ENCODE data around the gene TLR2.

GRCh38 chr4:153643406-153644383 is 40.4 kb upstream of the TLR2 start:
- TF ChIP-seq, protein P1, sequence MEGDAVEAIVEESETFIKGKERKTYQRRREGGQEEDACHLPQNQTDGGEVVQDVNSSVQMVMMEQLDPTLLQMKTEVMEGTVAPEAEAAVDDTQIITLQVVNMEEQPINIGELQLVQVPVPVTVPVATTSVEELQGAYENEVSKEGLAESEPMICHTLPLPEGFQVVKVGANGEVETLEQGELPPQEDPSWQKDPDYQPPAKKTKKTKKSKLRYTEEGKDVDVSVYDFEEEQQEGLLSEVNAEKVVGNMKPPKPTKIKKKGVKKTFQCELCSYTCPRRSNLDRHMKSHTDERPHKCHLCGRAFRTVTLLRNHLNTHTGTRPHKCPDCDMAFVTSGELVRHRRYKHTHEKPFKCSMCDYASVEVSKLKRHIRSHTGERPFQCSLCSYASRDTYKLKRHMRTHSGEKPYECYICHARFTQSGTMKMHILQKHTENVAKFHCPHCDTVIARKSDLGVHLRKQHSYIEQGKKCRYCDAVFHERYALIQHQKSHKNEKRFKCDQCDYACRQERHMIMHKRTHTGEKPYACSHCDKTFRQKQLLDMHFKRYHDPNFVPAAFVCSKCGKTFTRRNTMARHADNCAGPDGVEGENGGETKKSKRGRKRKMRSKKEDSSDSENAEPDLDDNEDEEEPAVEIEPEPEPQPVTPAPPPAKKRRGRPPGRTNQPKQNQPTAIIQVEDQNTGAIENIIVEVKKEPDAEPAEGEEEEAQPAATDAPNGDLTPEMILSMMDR (IDR thresholded peaks at IDR 0.05; ENCODE audit: low read depth, low read length, missing input control), result peak; percentile 61
- TF ChIP-seq YY1 (IDR thresholded peaks at IDR 0.05) (no peak), ATF3 (IDR thresholded peaks at IDR 0.05) (no peak), RAD21 (IDR thresholded peaks at IDR 0.05) (peak; percentile 82 to 83), MAX (IDR thresholded peaks at IDR 0.05) (peak; percentile 35), EGR1 (IDR thresholded peaks at IDR 0.05; ENCODE audit: low read depth in 2 of 2) (no peak), TAF1 (conservative IDR thresholded peaks at IDR 0.05) (no peak), SP1 (IDR thresholded peaks at IDR 0.05) (no peak)
